NCI-H526 treated with DMSO at 0.1 percent for 48 hours (cell line): ENCODE results near the gene SCYGR1.
"Not testable (repeated sequence)": the region's sequence is repeated elsewhere in the genome, so short reads cannot be mapped to it uniquely, and the experiment has no call there.

ENCODE experiments used
- DNase-seq: peaks from one replicate; lab custom pipeline; 2025; lab: John Stamatoyannopoulos, UW

Gene SCYGR1

GRCh38 chr2:227387583-227387982, at the start of gene SCYGR1:
Gene SCYGR1 (minus strand): TSS chr2:227387949. CDS start chr2:227387949, 0 bp downstream.
- DNase-seq, result not testable (repeated sequence)

GRCh38 chr2:227436436-227437174, 48.9 kb upstream of the SCYGR1 start:
- DNase-seq, result no peak

GRCh38 chr2:227433171-227433570, 45.4 kb upstream of the SCYGR1 start:
- DNase-seq, result no peak

GRCh38 chr2:227430639-227431038, 42.9 kb upstream of the SCYGR1 start:
- DNase-seq, result no peak

GRCh38 chr2:227428731-227429285, 41.1 kb upstream of the SCYGR1 start:
- no peak for DNase-seq

GRCh38 chr2:227423656-227424499, 36.1 kb upstream of the SCYGR1 start:
- DNase-seq, result no peak

GRCh38 chr2:227420087-227421052, 32.6 kb upstream of the SCYGR1 start:
- DNase-seq, result no peak

GRCh38 chr2:227416701-227417100, 29.0 kb upstream of the SCYGR1 start:
- DNase-seq, result no peak

GRCh38 chr2:227415538-227416424, 28.0 kb upstream of the SCYGR1 start:
- DNase-seq, result no peak

GRCh38 chr2:227414846-227415245, 27.1 kb upstream of the SCYGR1 start:
- no peak for DNase-seq

- no peak for DNase-seq
Observed at GRCh38 chr2:227413371-227413770, 25.6 kb upstream of the SCYGR1 start.

GRCh38 chr2:227412877-227413276, 25.1 kb upstream of the SCYGR1 start:
- no peak for DNase-seq

- no peak for DNase-seq
Observed at GRCh38 chr2:227411990-227412350, 24.2 kb upstream of the SCYGR1 start.

- no peak for DNase-seq
Observed at GRCh38 chr2:227411320-227411989, 23.7 kb upstream of the SCYGR1 start.

- no peak for DNase-seq
Observed at GRCh38 chr2:227410191-227410590, 22.4 kb upstream of the SCYGR1 start.

- no peak for DNase-seq
Observed at GRCh38 chr2:227407591-227408151, 19.9 kb upstream of the SCYGR1 start.

GRCh38 chr2:227406177-227407031, 18.7 kb upstream of the SCYGR1 start:
- DNase-seq, result peak; percentile 30

GRCh38 chr2:227404585-227405271, 17.0 kb upstream of the SCYGR1 start:
- DNase-seq, result no peak
